GM23338 (cell line): ENCODE measurements around the gene HJURP. TPM values are rescaled to one million over a fixed set of nuclear protein-coding genes. Genes with fewer than 3 reads are reported as not detected.

Experiments used
- CREB1 ChIP-seq: fragments of 250-450 bp; sonication (Bioruptor Pico); IDR thresholded peaks from 2 replicates; pipeline ENCODE4 v1.5.0; 2020; ENCODE audit warnings: low read depth, mild to moderate bottlenecking, moderate library complexity
- ETS1 ChIP-seq: IDR thresholded peaks from 2 replicates; pipeline ENCODE4 v1.6.1; 2016; ENCODE audit warnings: antibody characterized with exemption
- EZH2 ChIP-seq: fragments of 200-600 bp; sonication (generic); IDR thresholded peaks from one replicate; pipeline ENCODE4 v1.8.0; 2017; ENCODE audit warnings: antibody characterized with exemption, mild to moderate bottlenecking, low read depth; ENCODE audit not compliant: unreplicated experiment
- EZH2phosphoT487 ChIP-seq: fragments of 200-600 bp; sonication (generic); IDR thresholded peaks from one replicate; pipeline ENCODE4 v1.8.1; 2018; ENCODE audit warnings: antibody characterized with exemption; ENCODE audit not compliant: unreplicated experiment
- NANOG ChIP-seq: IDR thresholded peaks from 2 replicates; pipeline ENCODE4 v1.6.1; 2016; ENCODE audit warnings: antibody characterized with exemption, borderline replicate concordance
- POLR2AphosphoS5 ChIP-seq: IDR thresholded peaks from 2 replicates; pipeline ENCODE4 v1.6.1; 2016; ENCODE audit warnings: antibody characterized with exemption, low read depth
- REST ChIP-seq: IDR thresholded peaks from one replicate; pipeline ENCODE4 v1.6.1; 2018; ENCODE audit warnings: antibody characterized with exemption; ENCODE audit not compliant: unreplicated experiment
- STAT1 ChIP-seq: IDR thresholded peaks from one replicate; pipeline ENCODE4 v1.6.1; 2016; ENCODE audit warnings: antibody characterized with exemption; ENCODE audit not compliant: unreplicated experiment
- ZNF114 ChIP-seq: fragments of 250-450 bp; sonication (Bioruptor Pico); IDR thresholded peaks from 2 replicates; pipeline ENCODE4 v1.5.0; 2020; ENCODE audit warnings: mild to moderate bottlenecking, moderate library complexity
- ZNF331 ChIP-seq: fragments of 250-450 bp; sonication (Bioruptor Pico); IDR thresholded peaks from 2 replicates; pipeline ENCODE4 v1.5.0; 2020; ENCODE audit warnings: low read depth, mild to moderate bottlenecking, moderate library complexity
- ZNF462 ChIP-seq: fragments of 250-450 bp; sonication (Bioruptor Pico); IDR thresholded peaks from 2 replicates; pipeline ENCODE4 v1.5.0; 2020; ENCODE audit warnings: mild to moderate bottlenecking, moderate library complexity
- polyA plus RNA-seq: library from polyadenylated mRNA; unstranded; fragments of >200 nt; fragmentation: Nextera tagmentation; extraction: Ambion mirVana; gene quantifications from 2 replicates; pipeline ENCODE4 v1.2.1, GENCODE V29; 2016
- total RNA-seq: library from RNA; depleted of rRNA; stranded (reverse); fragments of >200 nt; shearing (Covaris generic); gene quantifications from 2 replicates; pipeline ENCODE4 v1.2.3, GENCODE V29; 2014

HJURP gene
- total and polyA plus RNA-seq, 2 experiments from 2014 or later, result 42.9 to 49.2 TPM

- TF ChIP-seq ZNF462 (CRISPR knock-in tag) (no peak), EZH2 (no peak), ZNF114 (no peak), REST (no peak), EZH2phosphoT487 (no peak), NANOG (no peak), STAT1 (no peak), ETS1 (no peak), POLR2AphosphoS5 (no peak), CREB1 (no peak), ZNF331 (CRISPR knock-in tag) (no peak)
Observed at GRCh38 chr2:233858331-233858730, 4.0 kb upstream of the HJURP start (continued).
